Measurements from ENCODE around the gene SH2D3A.

GRCh38 chr19:6752256-6753177 lies 14.7 kb downstream of the SH2D3A start:
- TF ChIP-seq CTCF (conservative IDR thresholded peaks at IDR 0.05 in 1 of 2, IDR thresholded peaks at IDR 0.05 in 1 of 2; ENCODE audit: low read depth in 1 of 2, low read length in 2 of 2) = no peak
- TF ChIP-seq EZH2 (IDR thresholded peaks at IDR 0.05; ENCODE audit: low read length, missing control alignments) = no peak

Measured in fibroblast of lung (primary cell).